ENCODE data around the gene FBXL17.

DNA sequence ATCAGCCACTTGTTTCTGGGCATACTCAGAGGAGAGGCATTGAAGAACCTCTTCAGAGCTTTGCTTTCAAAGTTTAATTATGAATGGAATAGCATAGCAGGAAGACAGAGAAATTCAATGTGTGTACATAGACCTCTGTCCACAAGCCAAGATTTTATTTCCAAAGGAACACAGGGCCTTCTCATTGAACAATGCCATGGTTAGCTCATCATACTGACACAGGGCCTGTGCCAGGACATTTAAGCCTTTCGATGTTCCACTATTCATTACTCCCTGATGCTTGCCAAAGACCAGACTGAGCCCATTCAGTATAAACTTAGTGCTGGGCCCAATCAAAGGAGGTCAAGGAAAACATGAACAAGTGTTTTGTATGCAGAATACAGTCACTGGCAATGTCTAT lies 280.8 kb downstream of the FBXL17 start:
- TF ChIP-seq, protein P1, sequence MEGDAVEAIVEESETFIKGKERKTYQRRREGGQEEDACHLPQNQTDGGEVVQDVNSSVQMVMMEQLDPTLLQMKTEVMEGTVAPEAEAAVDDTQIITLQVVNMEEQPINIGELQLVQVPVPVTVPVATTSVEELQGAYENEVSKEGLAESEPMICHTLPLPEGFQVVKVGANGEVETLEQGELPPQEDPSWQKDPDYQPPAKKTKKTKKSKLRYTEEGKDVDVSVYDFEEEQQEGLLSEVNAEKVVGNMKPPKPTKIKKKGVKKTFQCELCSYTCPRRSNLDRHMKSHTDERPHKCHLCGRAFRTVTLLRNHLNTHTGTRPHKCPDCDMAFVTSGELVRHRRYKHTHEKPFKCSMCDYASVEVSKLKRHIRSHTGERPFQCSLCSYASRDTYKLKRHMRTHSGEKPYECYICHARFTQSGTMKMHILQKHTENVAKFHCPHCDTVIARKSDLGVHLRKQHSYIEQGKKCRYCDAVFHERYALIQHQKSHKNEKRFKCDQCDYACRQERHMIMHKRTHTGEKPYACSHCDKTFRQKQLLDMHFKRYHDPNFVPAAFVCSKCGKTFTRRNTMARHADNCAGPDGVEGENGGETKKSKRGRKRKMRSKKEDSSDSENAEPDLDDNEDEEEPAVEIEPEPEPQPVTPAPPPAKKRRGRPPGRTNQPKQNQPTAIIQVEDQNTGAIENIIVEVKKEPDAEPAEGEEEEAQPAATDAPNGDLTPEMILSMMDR (IDR thresholded peaks at IDR 0.05) = no peak
- no peak for TF ChIP-seq POLR2A (IDR thresholded peaks at IDR 0.05)
